Measurements from ENCODE around the gene CLSTN2.

The CLSTN2 gene

GRCh38 chr3:140273542-140274195, 338.7 kb downstream of the CLSTN2 start:
- Histone ChIP-seq H3K9me3 (replicated peaks; ENCODE audit: insufficient read depth, low read length) (no peaks in the 10 kb centered on the region), H4K20me1 (ENCODE audit: insufficient read depth, low read length) (no peaks in the 10 kb centered on the region), H3K27me3 (replicated peaks; ENCODE audit: insufficient read depth, low read length) (no peaks in the 10 kb centered on the region), H3K4me3 (ENCODE audit: low read length) (no peak overlapping the region), H2AFZ (ENCODE audit: low read length) (no peak overlapping the region), H3K4me1 (ENCODE audit: low read length) (no peaks in the 10 kb centered on the region), H3K9ac (ENCODE audit: low read length) (no peak overlapping the region), H3K4me2 (ENCODE audit: low read depth, low read length) (no peak overlapping the region), H3K9me2 (replicated peaks; ENCODE audit: insufficient read depth, low read length) (no peaks in the 10 kb centered on the region), H3K36me3 (replicated peaks; ENCODE audit: insufficient read depth, low read length) (no peaks in the 10 kb centered on the region), H3K79me2 (ENCODE audit: low read length) (no peaks in the 10 kb centered on the region), H3K27ac (ENCODE audit: low read length) (no peak overlapping the region), H3F3A (ENCODE audit: insufficient read depth, low read length) (no peaks in the 10 kb centered on the region)
- no peak for TF ChIP-seq CTCF (IDR thresholded peaks at IDR 0.05; ENCODE audit: low read length)
- TF ChIP-seq EZH2 (optimal IDR thresholded peaks at IDR 0.05; ENCODE audit: low read depth, low read length) = no peak
- no peak for TF ChIP-seq EZH2phosphoT487 (IDR thresholded peaks at IDR 0.05; ENCODE audit: low read length)
- no peak for DNase-seq

- DNase-seq = no peak
- Histone ChIP-seq H3K9me3 (replicated peaks; ENCODE audit: insufficient read depth, low read length) (no peaks in the 10 kb centered on the region), H3K4me1 (ENCODE audit: low read length) (no peaks in the 10 kb centered on the region), H3K9me2 (replicated peaks; ENCODE audit: insufficient read depth, low read length) (no peaks in the 10 kb centered on the region), H3K4me2 (ENCODE audit: low read depth, low read length) (no peak overlapping the region), H3K4me3 (ENCODE audit: low read length) (no peak overlapping the region), H3K27ac (ENCODE audit: low read length) (no peak overlapping the region), H3K27me3 (replicated peaks; ENCODE audit: insufficient read depth, low read length) (no peaks in the 10 kb centered on the region), H2AFZ (ENCODE audit: low read length) (no peak overlapping the region), H3F3A (ENCODE audit: insufficient read depth, low read length) (no peaks in the 10 kb centered on the region), H3K79me2 (ENCODE audit: low read length) (no peaks in the 10 kb centered on the region), H3K36me3 (replicated peaks; ENCODE audit: insufficient read depth, low read length) (no peaks in the 10 kb centered on the region), H3K9ac (ENCODE audit: low read length) (no peak overlapping the region), H4K20me1 (ENCODE audit: insufficient read depth, low read length) (no peaks in the 10 kb centered on the region)
- no peak for TF ChIP-seq EZH2phosphoT487 (IDR thresholded peaks at IDR 0.05; ENCODE audit: low read length)
- no peak for TF ChIP-seq CTCF (IDR thresholded peaks at IDR 0.05; ENCODE audit: low read length)
Observed at GRCh38 chr3:140274429-140274828, 339.4 kb downstream of the CLSTN2 start.

- Histone ChIP-seq H3K9me2 (replicated peaks; ENCODE audit: insufficient read depth, low read length) (no peaks in the 10 kb centered on the region), H3K27me3 (replicated peaks; ENCODE audit: insufficient read depth, low read length) (no peaks in the 10 kb centered on the region), H3K27ac (ENCODE audit: low read length) (no peak overlapping the region), H3K4me2 (ENCODE audit: low read depth, low read length) (no peak overlapping the region), H3F3A (ENCODE audit: insufficient read depth, low read length) (no peaks in the 10 kb centered on the region), H3K36me3 (replicated peaks; ENCODE audit: insufficient read depth, low read length) (no peaks in the 10 kb centered on the region), H3K4me3 (ENCODE audit: low read length) (no peak overlapping the region), H3K79me2 (ENCODE audit: low read length) (no peaks in the 10 kb centered on the region), H3K9me3 (replicated peaks; ENCODE audit: insufficient read depth, low read length) (no peaks in the 10 kb centered on the region), H4K20me1 (ENCODE audit: insufficient read depth, low read length) (no peaks in the 10 kb centered on the region), H2AFZ (ENCODE audit: low read length) (no peak overlapping the region), H3K4me1 (ENCODE audit: low read length) (no peaks in the 10 kb centered on the region), H3K9ac (ENCODE audit: low read length) (no peak overlapping the region)
- peak; percentile 15; the same call in 1 of the 2 replicates for TF ChIP-seq CTCF (IDR thresholded peaks at IDR 0.05; ENCODE audit: low read length)
- no peak for TF ChIP-seq EZH2 (optimal IDR thresholded peaks at IDR 0.05; ENCODE audit: low read depth, low read length)
- TF ChIP-seq EZH2phosphoT487 (IDR thresholded peaks at IDR 0.05; ENCODE audit: low read length) = no peak
- no peak for DNase-seq
Observed at GRCh38 chr3:140276703-140277102, 341.7 kb downstream of the CLSTN2 start.

Data from MM.1S (cell line).